ENCODE results near the gene TMEM200B.
"Not testable (repeated sequence)": the region's sequence is repeated elsewhere in the genome, so short reads cannot be mapped to it uniquely, and the experiment has no call there.

The TMEM200B gene

DNA sequence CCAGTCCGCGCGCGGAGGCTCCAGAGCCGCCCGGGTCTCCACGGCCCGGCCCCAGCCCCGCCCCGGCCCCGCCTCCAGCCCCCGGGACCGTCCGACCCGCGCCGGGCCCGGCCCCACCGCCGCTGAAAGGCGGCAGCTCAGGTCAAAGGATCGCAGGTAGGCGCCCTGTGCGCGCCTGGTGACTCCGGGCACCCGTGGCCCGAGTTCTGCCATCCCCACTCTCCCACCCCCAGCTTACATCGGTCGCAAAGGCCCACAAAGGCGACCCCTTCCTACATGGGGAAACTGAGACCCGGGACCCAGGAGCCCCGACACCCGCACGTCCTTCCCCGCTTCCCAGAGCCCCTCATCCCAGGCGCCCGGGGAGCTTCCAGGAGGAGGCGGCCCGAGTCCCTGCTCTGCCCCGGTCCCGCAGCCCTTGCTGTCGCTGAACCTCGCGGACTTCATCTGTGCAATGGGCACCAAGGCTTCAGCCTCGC lies at the start of gene TMEM200B:
TMEM200B (minus strand) TSS at position 17 of the 479 bp plus-strand sequence. CDS start 2,075 bp downstream, outside the sequence.
- no peak for DNase-seq

DNA sequence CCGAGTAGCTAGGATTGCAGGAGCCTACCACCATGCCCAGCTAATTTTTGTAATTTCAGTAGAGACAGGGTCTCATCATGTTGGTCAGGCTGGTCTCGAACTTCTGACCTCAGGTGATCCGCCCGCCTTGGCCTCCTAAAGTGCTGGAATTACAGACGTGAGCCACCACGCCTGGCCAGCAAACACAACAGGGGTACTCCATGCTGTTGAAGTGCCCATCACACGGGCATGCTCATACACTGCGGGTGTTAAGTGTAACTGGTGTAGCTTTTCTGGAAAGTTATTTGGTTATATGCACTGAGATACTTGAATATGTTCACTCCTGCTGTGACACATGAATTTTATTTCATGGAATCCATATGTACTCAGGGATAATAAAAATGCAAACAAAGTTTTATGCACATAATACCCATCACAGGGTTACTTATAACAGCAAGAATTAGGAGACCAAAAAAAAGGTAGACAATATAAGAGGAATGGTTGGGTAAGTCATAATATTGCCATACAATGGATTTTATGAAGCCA lies 48.8 kb upstream of the TMEM200B start:
- no peak for DNase-seq

DNA sequence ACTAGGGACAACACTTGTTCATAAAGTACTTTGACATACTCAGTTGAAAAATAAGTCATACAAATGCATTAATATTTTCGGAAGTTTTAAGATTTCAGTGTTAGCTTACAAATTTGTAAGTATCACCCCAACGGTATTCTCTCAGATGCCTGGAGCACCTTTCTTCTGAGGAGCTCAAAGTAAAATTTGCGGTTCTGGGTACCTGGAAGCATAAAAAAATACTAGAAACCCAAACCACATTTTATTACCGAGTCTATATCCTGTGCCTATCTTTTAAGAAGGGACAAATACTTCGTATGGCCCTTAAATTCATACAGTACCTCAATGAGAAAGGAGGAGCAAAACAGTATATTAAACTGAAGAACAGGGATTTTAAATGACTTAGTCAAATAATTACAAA lies 47.8 kb upstream of the TMEM200B start:
- no peak for DNase-seq

DNA sequence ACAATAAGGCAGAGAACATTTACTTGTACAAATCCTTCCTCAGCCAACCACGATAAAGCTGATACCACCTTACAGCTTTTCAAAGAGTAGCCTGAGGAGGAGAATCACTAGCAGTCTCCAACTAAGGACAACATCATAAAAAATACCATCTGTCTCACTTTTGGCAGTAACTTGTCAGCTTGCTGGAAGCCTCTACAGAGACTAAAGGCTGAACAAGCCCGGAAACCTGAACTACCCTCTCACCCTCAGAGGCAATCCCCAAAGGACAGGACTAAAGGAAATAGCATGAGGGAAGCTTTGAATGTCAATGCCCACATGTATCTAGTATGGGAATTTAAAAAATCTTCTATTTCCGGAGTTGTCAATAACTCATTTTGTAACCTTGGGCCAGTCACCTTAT lies 47.4 kb upstream of the TMEM200B start:
- no peak for DNase-seq

DNA sequence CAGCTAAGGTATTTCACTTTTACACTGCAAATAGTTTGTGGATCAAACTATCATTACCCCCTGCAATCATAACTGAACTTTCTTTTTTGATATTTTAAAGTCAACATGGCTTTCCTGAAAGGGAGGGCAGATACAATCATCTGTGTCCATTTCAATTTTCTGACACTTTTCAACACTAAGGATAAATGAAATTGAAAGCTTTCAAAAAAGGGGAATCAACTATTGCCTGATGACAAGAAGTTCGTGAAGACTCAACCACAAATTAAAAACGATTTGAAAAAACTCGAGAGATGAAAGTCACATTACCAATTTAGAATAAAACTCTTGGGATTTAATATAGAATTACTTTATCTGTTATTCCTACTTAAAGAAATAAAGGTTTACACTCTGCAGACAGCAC lies 46.3 kb upstream of the TMEM200B start:
- DNase-seq = no peak

DNA sequence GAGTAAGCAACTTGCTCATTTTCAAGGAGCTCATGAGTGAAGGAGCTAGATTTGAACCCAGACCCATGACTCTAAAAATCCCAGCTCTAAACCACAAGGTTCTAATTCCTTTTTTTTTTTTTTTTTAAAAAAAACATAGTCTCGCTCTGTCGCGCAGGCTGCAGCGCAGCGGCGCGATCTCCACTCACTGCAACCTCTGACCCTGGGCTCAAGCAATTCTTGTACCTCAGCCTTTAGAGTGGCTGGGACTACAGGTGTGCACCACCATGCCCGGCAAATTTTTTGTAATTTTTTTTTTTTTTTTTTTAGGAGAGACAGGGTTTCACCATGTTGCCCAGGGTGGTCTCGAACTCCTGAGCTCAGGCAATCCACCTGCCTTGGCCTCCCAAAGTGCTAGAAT lies 44.2 kb upstream of the TMEM200B start:
- DNase-seq = no peak

DNA sequence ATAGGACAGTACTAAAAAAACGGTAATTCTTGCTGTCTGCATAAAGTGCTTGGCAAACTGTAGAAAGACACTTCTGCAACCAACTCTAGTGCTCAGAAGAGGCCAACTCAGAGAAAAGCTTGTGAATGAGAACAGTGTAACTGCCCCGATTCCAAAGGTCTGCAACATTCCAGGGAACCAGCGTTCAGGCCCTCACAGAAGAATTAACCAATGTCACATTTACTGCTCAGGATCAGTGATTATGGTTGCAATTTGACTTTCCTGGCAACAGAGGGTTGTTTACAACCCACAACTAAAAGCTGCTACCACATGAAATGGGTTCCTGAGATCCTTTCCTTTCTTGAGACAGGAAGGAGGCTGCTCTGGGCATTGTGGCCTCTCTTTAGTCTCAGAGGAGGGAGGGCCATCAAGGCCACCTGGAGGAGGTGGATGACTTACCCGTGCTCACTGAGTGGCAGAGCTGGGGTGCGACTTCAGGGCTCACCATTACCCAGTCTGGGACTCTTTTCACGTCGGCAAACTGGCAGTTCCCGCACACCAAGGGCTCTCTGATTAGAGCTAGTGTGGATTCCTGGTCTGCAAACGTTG lies 42.7 kb upstream of the TMEM200B start:
- no peak for DNase-seq

DNA sequence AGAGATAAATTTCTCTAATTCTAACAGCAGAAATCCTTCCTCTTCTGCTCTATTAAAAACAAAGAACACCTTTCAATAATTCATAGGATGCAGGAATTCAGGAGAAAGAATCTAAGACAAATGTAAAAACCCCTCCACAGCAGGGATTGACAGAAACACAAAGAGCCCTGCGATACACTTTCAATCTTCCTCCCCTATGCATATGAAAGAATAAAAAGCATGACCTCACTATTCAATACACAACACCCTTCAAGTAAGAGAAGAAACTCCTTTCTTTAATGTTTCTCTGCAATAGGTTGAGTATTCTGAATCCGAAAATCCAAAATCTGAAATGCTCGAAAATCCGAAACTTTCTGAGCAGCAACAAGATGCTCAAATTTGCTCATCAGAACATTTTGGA lies 40.9 kb upstream of the TMEM200B start:
- no peak for DNase-seq

DNA sequence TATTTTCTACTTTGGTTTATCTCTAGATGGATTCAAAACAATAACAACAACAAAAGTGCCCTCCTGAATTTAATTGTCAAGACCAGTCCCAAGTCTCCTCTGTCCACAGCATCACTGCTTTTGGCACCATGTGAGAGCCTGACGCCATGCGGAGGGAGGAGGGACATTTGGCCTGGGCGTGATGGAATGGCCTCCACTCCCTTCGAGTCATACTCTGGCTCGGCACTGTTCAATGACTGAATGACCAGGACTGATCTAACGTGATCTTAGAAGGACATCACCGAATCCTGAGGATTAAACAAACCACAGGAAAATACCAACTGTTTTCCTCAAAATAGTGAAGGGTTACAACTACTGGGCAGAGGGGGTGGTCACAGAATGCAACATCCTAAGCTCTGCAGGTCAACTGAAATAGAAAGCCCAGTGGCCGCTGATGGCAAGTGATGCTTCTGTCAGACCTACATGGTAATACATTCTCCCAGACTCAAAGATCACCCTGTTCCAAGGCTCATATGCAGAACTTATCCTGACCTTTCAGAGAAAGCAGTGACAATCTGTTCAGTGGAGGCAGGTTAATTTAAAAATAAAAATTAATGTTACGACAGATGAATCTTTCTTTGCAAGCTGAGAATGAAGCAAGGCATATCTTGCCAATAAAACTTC lies 38.9 kb upstream of the TMEM200B start:
- no peak for DNase-seq

DNA sequence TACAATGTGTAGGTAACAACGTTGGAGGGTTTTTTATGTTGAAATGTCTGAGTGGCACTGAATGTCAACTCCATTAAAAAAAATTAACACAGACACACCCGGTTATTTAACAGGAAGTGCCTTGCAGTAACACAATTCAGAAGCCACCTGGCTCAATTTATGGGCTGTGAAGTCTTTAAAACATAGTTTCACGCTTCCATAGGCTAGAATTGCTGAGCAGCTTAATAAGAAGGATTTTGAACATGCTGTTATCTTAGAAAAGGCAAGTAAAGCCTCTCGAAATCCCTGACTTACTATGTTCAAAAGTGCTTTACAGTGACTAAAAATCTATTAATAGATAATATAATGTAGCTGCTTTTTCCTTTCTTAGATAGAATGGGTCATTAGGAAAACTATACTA lies 38.3 kb upstream of the TMEM200B start:
- no peak for DNase-seq

DNA sequence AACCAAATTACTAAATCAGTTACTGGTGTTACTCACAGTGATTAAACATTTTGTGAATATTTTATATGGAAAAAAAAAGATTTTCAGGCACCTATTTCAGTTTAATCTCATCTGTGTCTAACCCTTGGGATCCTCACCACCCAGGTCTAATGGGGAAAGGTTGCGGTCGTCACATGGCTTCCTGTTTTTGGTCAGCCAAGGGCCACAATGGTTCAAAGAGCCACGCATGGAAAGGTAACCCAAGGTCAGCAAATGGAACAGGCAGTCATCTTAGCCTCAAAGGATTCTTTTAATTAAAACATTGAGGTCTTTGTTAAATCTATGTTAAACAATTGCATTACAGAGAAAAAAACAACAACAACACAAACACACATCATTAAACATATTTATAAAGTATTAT lies 36.1 kb upstream of the TMEM200B start:
- DNase-seq = no peak

DNA sequence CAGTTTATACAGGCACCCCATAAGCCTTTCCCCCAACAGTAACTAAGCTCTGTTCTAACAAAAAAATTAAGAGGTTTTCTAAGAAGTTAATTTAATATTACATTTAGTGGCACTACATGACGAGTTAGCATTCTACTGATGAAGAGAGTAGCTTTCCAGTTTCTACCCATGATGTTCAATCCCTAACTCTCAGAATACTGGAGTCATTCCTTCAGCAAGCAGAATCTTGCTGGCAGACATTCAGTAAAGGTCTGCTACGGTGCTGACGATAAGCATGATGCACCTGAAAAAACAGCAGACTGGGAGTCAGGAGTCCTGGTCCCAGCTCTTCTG lies 33.5 kb upstream of the TMEM200B start:
- DNase-seq = no peak

DNA sequence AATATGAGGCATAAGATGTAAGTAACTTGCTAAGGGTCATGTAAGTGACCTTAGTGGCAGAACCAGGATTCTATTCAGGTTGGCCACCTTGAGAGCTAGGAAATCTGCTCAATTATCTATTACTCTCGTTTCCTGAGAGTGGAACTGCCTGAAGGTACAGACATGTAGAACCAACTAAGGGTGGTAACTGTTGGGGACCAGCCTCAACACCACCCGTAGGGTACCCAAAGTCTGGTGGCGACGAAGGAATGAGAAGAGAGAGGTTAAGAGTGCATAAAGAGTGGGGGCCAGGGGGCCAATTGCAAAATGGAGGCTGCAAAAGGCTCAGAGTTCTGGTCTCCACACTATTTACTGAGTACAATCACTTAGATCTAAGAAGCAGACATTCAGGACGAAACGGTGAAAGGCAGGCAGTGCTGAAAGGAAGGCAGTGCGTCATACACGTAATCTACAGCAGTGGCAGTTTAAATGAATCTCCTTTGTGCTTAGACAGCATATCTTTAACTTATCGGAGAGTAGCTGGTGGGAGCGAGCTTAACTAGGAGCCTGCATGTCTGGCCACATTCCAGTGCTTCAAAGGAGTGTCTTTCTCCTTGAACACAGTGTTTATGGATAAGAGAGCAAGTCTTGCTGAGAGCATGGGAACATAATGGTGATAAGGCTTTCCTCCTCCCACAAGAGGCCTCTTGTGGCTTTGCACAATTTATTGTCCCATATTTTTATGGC lies 33.0 kb upstream of the TMEM200B start:
- no peak for DNase-seq

DNA sequence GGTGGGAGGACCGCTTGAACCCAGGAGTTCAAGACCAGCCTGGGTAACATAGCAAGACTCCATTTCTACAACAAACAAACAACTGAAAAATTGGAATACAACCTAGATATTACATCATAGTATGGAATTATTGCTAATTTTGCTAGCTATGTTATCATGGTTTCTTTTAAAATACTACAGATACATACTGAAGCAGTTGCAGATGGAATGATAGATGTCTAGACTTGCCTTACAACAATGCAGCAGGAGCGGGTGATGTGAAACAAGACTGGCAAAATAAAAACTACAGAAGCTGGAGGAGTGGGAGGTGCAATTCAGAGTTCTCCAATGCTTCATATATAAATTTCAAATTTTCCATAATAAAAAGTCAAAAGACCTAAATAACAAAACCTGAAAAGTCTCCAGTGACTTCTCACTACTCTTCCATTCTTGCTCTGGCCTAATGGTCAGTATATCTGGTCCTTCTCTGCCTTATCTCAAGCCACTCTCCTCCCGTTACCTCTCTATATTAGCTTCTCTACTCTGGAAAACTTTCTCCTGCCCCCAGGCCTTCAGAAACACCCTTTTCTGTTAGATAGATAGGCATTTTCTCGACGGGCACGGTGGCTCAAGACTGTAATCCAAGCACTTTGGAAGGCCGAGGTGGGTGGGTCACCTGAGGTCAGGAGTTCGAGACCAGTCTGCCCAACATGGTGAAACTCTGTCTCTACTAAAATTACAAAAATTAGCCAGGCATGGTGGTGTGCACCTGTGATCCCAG lies 28.5 kb upstream of the TMEM200B start:
- DNase-seq = no peak

DNA sequence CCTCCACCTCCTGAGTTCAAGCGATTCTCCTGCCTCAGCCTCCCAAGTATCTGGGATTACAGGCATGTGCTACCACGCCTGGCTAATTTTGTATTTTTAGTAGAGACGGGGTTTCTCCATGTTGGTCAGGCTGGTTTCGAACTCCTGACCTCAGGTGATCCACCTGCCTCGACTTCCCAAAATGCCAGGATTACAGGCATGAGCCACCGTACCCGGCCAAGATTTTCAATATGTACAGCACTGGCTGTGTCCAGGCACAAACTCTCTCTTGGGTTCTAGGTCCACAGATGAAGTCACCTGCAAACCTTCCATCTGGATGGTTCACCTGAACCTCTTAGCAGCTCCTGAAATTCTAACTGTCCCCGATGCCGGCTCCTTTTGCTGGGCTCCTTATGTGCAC lies 26.6 kb upstream of the TMEM200B start:
- DNase-seq = not testable (repeated sequence)

DNA sequence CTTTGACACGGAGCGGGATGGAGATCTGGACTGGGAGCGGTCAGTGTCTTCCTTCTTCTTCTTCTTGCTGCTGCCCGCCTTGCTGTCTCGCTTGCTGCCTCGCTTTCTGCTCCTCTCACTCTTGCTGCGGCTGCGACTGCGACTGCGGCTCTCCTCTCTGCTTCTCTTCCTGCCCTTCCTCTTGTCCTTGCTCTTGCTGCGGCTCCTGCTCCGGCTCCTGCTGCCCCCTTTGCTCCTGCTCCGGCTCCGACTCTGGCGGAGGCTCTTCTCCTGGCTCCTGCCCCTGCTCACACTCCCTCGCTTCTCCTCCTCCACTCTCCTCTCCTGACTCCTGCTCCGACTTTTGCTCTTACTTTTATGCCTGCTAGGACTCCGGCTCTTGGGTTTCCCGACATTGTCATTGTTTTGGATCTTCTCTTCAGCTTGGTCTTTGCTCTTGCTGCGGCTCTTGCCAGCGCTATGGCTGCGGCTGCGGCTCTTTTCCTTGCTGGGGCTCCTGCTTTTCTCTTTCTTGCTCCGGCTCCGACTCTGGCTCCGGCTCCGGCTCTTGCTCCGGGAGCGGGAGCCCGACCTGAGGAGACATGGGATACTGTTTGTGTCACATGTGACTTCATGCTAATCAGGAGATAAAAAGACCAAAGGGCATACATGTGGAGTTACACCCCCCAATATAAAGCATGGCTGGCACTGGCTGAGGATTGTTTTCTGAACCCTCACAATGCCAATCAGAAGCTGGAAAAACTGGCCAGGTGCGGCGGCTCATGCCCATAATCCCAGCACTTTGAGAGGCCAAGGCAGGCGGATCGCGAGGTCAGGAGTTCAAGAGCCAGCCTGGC lies 25.2 kb upstream of the TMEM200B start:
- no peak for DNase-seq

DNA sequence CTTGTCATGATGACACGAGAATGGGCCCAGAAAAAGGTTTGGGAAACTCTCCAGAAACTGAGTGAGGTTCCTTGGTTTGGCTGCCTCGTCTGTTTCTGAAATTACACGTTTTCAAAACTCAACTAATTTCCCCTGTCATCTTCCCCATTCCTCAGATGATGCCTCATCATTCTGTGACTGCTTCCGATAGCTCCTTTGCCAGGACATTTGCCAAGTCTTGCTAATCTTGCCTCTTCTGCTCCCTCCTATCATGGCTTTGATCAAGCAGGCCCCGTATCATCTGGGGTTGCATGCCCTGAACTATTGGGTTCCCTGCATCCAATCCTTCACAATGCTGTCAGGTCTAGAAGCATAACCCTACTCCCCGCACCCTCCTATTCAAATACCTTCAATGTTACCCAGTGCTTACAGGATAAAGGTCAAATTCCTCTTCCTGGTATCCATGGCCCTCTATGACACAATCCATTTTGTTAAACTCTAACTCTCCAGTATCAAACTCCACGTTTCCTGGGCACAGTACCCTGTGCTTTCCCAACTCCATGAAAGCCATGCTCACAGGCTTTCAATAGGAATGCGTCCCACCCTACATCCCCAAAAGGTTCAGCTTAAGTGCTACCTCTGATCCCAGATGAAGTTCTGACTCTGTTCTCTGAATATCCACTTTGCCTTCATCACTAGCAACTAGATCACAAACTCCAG lies 22.2 kb upstream of the TMEM200B start:
- no peak for DNase-seq

DNA sequence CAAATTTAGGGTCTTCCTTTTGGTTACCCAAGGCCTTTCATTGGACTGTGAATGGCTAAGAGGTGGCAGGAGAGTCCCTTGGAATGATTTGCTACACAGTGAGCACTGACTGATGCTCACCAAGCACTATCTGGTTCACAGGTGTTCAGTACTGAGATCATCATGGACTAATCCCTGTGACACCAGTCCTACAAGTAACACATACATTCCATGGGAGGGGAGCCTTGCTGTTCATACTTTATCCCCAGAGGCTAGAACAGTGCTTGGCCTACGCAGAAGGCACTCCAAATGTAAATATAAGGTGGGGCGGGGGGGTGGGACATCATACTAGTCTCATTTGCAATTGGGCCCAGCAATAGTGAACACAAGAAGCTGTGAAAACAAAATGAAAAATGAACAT lies 20.5 kb upstream of the TMEM200B start:
- no peak for DNase-seq

DNA sequence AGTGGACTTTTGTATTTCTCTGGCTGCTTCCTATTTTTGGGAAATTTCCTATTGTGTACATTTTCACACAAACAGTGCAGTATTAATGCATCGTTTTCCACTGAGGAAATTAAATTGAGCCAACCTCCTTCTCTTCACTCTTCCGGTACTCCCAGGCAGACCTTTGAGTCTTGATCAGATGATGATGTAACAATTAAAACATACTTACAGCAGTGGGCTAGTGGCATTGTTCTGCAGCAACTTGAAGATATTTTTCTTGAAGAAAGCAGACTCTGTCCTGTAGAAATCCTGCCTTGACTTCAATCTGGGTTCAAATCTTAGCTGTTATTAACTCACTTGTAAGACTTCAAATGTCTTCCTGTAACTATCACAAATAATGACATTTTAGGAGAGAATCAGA lies 19.0 kb upstream of the TMEM200B start:
- DNase-seq = no peak

DNA sequence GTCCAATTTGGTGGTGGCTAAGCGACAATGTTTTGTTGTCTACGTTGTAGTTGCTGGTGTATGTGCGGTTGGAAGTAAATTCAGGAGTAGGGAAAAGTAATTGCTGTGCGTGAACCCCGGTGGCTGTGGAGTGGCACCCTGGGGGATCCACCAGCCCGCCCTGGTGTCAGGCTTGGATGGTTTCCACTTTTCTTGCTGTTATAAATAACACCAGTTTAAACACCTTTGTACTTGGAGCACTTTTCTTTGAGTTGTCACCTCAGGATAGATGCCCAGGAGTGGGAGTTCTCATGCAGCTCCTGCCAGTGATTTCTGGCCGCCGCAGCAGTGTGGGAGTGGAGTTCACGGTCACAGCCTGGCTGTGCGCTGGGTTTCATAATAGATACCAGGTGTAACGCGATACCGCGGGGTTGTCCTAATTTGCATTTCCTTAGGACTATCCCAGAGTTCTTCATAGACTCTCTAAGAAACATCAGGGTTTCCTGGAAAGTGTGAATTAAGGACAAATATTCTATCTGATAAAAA lies 12.8 kb upstream of the TMEM200B start:
- DNase-seq = no peak

DNA sequence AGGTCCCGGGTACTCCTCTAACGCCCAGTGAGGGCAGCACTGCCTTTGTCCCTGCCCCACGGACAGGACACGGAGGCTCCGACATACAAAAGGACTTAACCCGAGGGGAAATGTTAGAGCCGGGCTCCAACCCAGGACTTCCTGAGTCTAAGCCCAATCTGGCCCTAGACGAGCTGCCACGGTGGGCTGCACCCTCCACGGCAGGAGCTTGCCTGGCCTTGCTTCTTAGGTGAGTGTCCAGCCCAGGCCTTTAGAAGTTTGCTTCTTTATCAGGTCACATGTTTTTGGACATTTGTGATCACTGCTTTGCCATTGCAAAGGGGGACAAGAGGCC lies 11.0 kb upstream of the TMEM200B start:
- DNase-seq = no peak

Data from CD4-positive, alpha-beta T cell treated with Interleukin-17A for 1 hour (primary cell).